ENCODE results near the gene EML4. TPM values are rescaled to one million over a fixed set of nuclear protein-coding genes. Genes with fewer than 3 reads are reported as not detected.

EML4 gene
- total RNA-seq, 1 experiment from 2014 or later: 31.2 TPM

DNA sequence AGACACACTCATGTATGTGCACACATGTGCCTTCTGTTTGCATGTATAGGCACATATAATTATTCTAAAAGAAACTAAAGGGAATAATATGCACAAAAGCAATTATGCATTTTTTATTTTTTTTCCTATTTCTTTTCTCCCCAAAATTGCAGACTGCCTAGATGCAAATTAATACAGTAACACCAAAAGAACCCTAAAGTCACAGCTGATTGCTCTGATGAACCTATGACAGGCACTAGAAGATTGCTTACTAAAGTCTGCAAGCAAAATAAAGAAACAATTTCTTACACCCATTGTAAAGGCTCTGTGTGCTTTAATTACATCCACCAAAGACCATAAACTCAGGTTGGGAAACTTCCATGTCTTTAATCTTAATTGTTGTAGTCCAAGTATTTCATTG lies 7.7 kb upstream of the EML4 start:
- no TSS peak for BruUV-seq (replicated peaks)
- Mint-ChIP-seq H3K4me1 (ENCODE audit: insufficient read depth, unreplicated experiment) (no peaks in the 10 kb centered on the region), H3K27ac (ENCODE audit: low read depth, unreplicated experiment) (no peak overlapping the region), H3K27me3 (ENCODE audit: insufficient read depth, unreplicated experiment) (peaks cover 43% of the 10 kb centered on the region), H3K9me3 (ENCODE audit: unreplicated experiment) (no peaks in the 10 kb centered on the region), H3K36me3 (ENCODE audit: insufficient read depth, unreplicated experiment) (no peaks in the 10 kb centered on the region), H3K4me3 (ENCODE audit: unreplicated experiment) (no peak overlapping the region)
- ChIA-PET POLR2A (no interaction called here), CTCF (interaction anchor here (0.6 kb wide), 1 partner anchor 69 kb away, joined by 3 read pairs; no protein-coding TSS in a partner anchor)
- no peak for DNase-seq (ENCODE audit: unreplicated experiment)
- intact Hi-C loops (cut with micrococcal nuclease): no loop called here
- TF ChIP-seq, protein P1, sequence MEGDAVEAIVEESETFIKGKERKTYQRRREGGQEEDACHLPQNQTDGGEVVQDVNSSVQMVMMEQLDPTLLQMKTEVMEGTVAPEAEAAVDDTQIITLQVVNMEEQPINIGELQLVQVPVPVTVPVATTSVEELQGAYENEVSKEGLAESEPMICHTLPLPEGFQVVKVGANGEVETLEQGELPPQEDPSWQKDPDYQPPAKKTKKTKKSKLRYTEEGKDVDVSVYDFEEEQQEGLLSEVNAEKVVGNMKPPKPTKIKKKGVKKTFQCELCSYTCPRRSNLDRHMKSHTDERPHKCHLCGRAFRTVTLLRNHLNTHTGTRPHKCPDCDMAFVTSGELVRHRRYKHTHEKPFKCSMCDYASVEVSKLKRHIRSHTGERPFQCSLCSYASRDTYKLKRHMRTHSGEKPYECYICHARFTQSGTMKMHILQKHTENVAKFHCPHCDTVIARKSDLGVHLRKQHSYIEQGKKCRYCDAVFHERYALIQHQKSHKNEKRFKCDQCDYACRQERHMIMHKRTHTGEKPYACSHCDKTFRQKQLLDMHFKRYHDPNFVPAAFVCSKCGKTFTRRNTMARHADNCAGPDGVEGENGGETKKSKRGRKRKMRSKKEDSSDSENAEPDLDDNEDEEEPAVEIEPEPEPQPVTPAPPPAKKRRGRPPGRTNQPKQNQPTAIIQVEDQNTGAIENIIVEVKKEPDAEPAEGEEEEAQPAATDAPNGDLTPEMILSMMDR (IDR thresholded peaks at IDR 0.05; ENCODE audit: unreplicated experiment): no peak

- H3K4me1 Mint-ChIP-seq (ENCODE audit: insufficient read depth, unreplicated experiment): no peaks in the 10 kb centered on the region
- no peaks in the 10 kb centered on the region for H3K36me3 Mint-ChIP-seq (ENCODE audit: insufficient read depth, unreplicated experiment)
- TF ChIP-seq, protein P1 (IDR thresholded peaks at IDR 0.05; ENCODE audit: unreplicated experiment): no peak
- CTCF ChIA-PET: interaction anchor here (0.6 to 1.1 kb wide), 5 partner anchors 11 to 307 kb away, joined by 3 to 5 read pairs (median 4); no protein-coding TSS in a partner anchor
- POLR2A ChIA-PET: interaction anchor here (1.1 kb wide), 1 partner anchor 9 kb away, joined by 4 read pairs; no protein-coding TSS in a partner anchor
- H3K4me3 Mint-ChIP-seq (ENCODE audit: unreplicated experiment): no peak overlapping the region
- H3K27me3 Mint-ChIP-seq (ENCODE audit: insufficient read depth, unreplicated experiment): peaks cover 43% of the 10 kb centered on the region
- H3K27ac Mint-ChIP-seq (ENCODE audit: low read depth, unreplicated experiment): no peak overlapping the region
- H3K9me3 Mint-ChIP-seq (ENCODE audit: unreplicated experiment): no peaks in the 10 kb centered on the region
- intact Hi-C loops (cut with micrococcal nuclease): no loop called here
- DNase-seq (ENCODE audit: unreplicated experiment): no peak
- BruUV-seq (replicated peaks): no TSS peak
Measured at GRCh38 chr2:42163444-42164045, 5.6 kb upstream of the EML4 start.

DNA sequence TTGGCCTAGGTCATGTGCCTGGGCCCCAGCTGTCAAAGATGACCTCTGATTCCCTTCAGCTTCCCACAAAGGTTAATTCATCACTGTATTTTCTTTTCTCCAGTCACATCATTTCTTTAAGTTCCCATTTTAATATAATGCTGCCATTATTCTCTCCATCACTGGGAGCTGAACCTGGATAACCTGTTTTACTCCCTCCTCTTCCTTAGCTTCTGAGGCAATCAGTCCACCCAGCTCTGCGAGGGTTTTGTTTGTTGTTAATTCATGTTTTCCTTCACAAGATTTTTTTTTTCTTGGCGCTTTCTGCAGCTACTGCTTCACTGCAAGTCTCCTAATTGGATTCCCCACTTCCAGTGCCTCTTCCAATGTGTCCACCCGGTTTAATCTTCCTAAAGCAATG lies 5.1 kb upstream of the EML4 start:
- no TSS peak for BruUV-seq (replicated peaks)
- Mint-ChIP-seq H3K9me3 (ENCODE audit: unreplicated experiment) (no peaks in the 10 kb centered on the region), H3K27me3 (ENCODE audit: insufficient read depth, unreplicated experiment) (peaks cover 43% of the 10 kb centered on the region), H3K27ac (ENCODE audit: low read depth, unreplicated experiment) (no peak overlapping the region), H3K36me3 (ENCODE audit: insufficient read depth, unreplicated experiment) (no peaks in the 10 kb centered on the region), H3K4me1 (ENCODE audit: insufficient read depth, unreplicated experiment) (no peaks in the 10 kb centered on the region), H3K4me3 (ENCODE audit: unreplicated experiment) (no peak overlapping the region)
- TF ChIP-seq, protein P1 (IDR thresholded peaks at IDR 0.05; ENCODE audit: unreplicated experiment): no peak
- no peak for DNase-seq (ENCODE audit: unreplicated experiment)
- intact Hi-C loops (cut with micrococcal nuclease): no loop called here
- ChIA-PET POLR2A (no interaction called here), CTCF (interaction anchor here (0.6 kb wide), 2 partner anchors 21 to 307 kb away, joined by 3 to 4 read pairs; no protein-coding TSS in a partner anchor)

GRCh38 chr2:42164971-42165370 lies 4.2 kb upstream of the EML4 start:
- DNase-seq (ENCODE audit: unreplicated experiment): no peak
- H3K9me3 Mint-ChIP-seq (ENCODE audit: unreplicated experiment): no peaks in the 10 kb centered on the region
- CTCF ChIA-PET: interaction anchor here (0.6 kb wide), 1 partner anchor 69 kb away, joined by 3 read pairs; no protein-coding TSS in a partner anchor
- intact Hi-C loops (cut with micrococcal nuclease): no loop called here
- H3K36me3 Mint-ChIP-seq (ENCODE audit: insufficient read depth, unreplicated experiment): no peaks in the 10 kb centered on the region
- POLR2A ChIA-PET: no interaction called here
- no peak overlapping the region for H3K27ac Mint-ChIP-seq (ENCODE audit: low read depth, unreplicated experiment)
- TF ChIP-seq, protein P1 (IDR thresholded peaks at IDR 0.05; ENCODE audit: unreplicated experiment): no peak
- H3K4me1 Mint-ChIP-seq (ENCODE audit: insufficient read depth, unreplicated experiment): no peaks in the 10 kb centered on the region
- no peak overlapping the region for H3K4me3 Mint-ChIP-seq (ENCODE audit: unreplicated experiment)
- H3K27me3 Mint-ChIP-seq (ENCODE audit: insufficient read depth, unreplicated experiment): peaks cover 37% of the 10 kb centered on the region
- no TSS peak for BruUV-seq (replicated peaks)

Measured in MCF 10A (cell line).